ENCODE data around the gene DUSP23. TPM values are rescaled to one million over a fixed set of nuclear protein-coding genes. Genes with fewer than 3 reads are reported as not detected.

Gene DUSP23
- total and polyA plus RNA-seq, 10 of the 15 experiments (the other 5 are each of a cell fraction or from before 2014, with no cell fraction given), result 1.1 to 6.9 (median 4.1) TPM; not detected in 1

DNA sequence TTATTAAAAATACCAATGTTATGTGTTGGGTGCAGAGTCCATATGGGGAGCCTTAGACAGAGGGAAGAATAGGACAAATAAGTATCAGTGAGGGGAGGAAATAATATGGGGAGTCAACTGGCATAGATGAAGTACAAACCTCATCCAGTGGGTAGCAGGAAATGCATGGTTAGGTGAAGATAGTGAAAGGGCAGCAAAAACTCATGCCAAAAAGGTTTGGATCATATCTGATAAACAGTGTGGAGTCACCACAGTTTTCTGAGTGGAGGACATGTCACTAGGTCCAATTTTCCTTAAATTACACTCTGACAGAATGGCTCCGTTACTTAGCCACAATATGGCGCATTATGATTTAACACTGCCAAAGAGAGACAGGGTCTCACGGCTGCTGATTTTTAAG lies 10.3 kb downstream of the DUSP23 start:
- no peak for FAIRE-seq
- no peaks in the 10 kb centered on the region for H3K36me3 ChIP-seq (ENCODE audit: control insufficient read depth in 2 of 2, insufficient read depth in 2 of 2, low read length in 1 of 2)
- no peak overlapping the region for H3K27ac ChIP-seq (ENCODE audit: control insufficient read depth, insufficient read depth)
- no peaks in the 10 kb centered on the region for H3K4me1 ChIP-seq (ENCODE audit: control insufficient read depth, insufficient read depth, low read length)
- H3K79me2 ChIP-seq (ENCODE audit: control insufficient read depth, insufficient read depth, low read length), result no peaks in the 10 kb centered on the region
- SMC1A ChIA-PET (ENCODE audit: uncharacterized antibody, unreplicated experiment), result no interaction called here
- RAD21 ChIA-PET (ENCODE audit: unreplicated experiment), result no interaction called here
- intact Hi-C loops (cut with micrococcal nuclease; ENCODE audit: unreplicated experiment) (loop anchor here (10.0 kb wide), 1 partner anchor 576 kb away; no protein-coding TSS in a partner anchor), in situ Hi-C loops (cut with MboI) (no loop called here)
- CTCF ChIA-PET, result no interaction called here
- no peak for DNase-seq (ENCODE audit: low read depth, low spot score)
- no peak overlapping the region for H3K4me3 ChIP-seq
- no peaks in the 10 kb centered on the region for H3K9me3 ChIP-seq (replicated peaks; ENCODE audit: control insufficient read depth, insufficient read depth, low read length)
- H3K4me2 ChIP-seq (ENCODE audit: control insufficient read depth, insufficient read depth), result no peak overlapping the region
- H3K9ac ChIP-seq (ENCODE audit: control insufficient read depth, insufficient read depth, low read length), result no peak overlapping the region
- 4% methylated on average over 3 of the region's 3 CpGs for WGBS (ENCODE audit: insufficient coverage, insufficient replicate concordance, low lambda C conversion rate, missing lambda C conversion rate)
- H4K20me1 ChIP-seq (ENCODE audit: control insufficient read depth, insufficient read depth), result no peaks in the 10 kb centered on the region
- no peak for ATAC-seq
- TF ChIP-seq KLF5 (IDR thresholded peaks at IDR 0.05; ENCODE audit: partially characterized antibody), result no peak
- TF ChIP-seq NRF1 (conservative IDR thresholded peaks at IDR 0.05; ENCODE audit: low read depth, low read length), result no peak
- TF ChIP-seq SP1 (IDR thresholded peaks at IDR 0.05; ENCODE audit: low read depth, low read length), result no peak
- TF ChIP-seq PAX5 (IDR thresholded peaks at IDR 0.05; ENCODE audit: borderline replicate concordance, low read depth, low read length), result no peak
- TF ChIP-seq NR2F1 (conservative IDR thresholded peaks at IDR 0.05), result no peak
- TF ChIP-seq MTA2 (IDR thresholded peaks at IDR 0.05; ENCODE audit: low read depth), result no peak
- TF ChIP-seq GATAD2B (conservative IDR thresholded peaks at IDR 0.05; ENCODE audit: low read depth), result no peak
- no peak for TF ChIP-seq CBFB (IDR thresholded peaks at IDR 0.05; ENCODE audit: low read depth)
- no peak for TF ChIP-seq NFIC (IDR thresholded peaks at IDR 0.05; ENCODE audit: low read depth, low read length)
- TF ChIP-seq, protein P1, sequence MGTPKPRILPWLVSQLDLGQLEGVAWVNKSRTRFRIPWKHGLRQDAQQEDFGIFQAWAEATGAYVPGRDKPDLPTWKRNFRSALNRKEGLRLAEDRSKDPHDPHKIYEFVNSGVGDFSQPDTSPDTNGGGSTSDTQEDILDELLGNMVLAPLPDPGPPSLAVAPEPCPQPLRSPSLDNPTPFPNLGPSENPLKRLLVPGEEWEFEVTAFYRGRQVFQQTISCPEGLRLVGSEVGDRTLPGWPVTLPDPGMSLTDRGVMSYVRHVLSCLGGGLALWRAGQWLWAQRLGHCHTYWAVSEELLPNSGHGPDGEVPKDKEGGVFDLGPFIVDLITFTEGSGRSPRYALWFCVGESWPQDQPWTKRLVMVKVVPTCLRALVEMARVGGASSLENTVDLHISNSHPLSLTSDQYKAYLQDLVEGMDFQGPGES (IDR thresholded peaks at IDR 0.05), result no peak
- TF ChIP-seq, protein P2, sequence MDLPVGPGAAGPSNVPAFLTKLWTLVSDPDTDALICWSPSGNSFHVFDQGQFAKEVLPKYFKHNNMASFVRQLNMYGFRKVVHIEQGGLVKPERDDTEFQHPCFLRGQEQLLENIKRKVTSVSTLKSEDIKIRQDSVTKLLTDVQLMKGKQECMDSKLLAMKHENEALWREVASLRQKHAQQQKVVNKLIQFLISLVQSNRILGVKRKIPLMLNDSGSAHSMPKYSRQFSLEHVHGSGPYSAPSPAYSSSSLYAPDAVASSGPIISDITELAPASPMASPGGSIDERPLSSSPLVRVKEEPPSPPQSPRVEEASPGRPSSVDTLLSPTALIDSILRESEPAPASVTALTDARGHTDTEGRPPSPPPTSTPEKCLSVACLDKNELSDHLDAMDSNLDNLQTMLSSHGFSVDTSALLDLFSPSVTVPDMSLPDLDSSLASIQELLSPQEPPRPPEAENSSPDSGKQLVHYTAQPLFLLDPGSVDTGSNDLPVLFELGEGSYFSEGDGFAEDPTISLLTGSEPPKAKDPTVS (IDR thresholded peaks at IDR 0.05; ENCODE audit: low read depth, low read length), result no peak
- no peak for TF ChIP-seq EED (IDR thresholded peaks at IDR 0.05; ENCODE audit: low read depth)
- BruUV-seq (replicated peaks), result no TSS peak
- H2AFZ ChIP-seq (ENCODE audit: control insufficient read depth, low read depth, low read length), result no peak overlapping the region
- H3K27me3 ChIP-seq (replicated peaks in 1 of 2; ENCODE audit: control insufficient read depth in 2 of 2, insufficient read depth in 2 of 2, low read length in 1 of 2), result peaks cover 3 to 5% of the 10 kb centered on the region in 2 experiments; a peak in 2 of 4 replicates
- POLR2A ChIA-PET, result no interaction called here

All from GM12878 (cell line).